DND-41 (cell line): ENCODE measurements around the gene MINDY4.

Source experiments
- ATAC-seq: fragments of 200-7000 bp; cut with Tn5 transposase; 3 replicates; pipeline ENCODE4 v1.9.1; 2021; ENCODE audit warnings: low read depth; ENCODE audit not compliant: insufficient read depth
- DNase-seq: peaks from one replicate; pipeline ENCODE4 v3.0.0-alpha.2; 2020
- H2AFZ ChIP-seq: 2 replicates; pipeline ENCODE4 v1.6.0; 2012; ENCODE audit warnings: low read depth, low read length
- H3K27ac ChIP-seq: 2 replicates; pipeline ENCODE4 v1.5.1; 2012; ENCODE audit warnings: low read length, inconsistent platforms
- H3K27me3 ChIP-seq: fragments of 200-600 bp; sonication (generic); 2 replicates; pipeline ENCODE4 v1.6.0; 2012; ENCODE audit warnings: low read length, mild to moderate bottlenecking, inconsistent platforms; ENCODE audit not compliant: insufficient read depth, poor library complexity
- H3K36me3 ChIP-seq: 2 replicates; pipeline ENCODE4 v1.5.1; 2012; ENCODE audit warnings: low read length, inconsistent platforms; ENCODE audit not compliant: insufficient read depth
- H3K4me1 ChIP-seq: 2 replicates; pipeline ENCODE4 v1.5.1; 2012; ENCODE audit warnings: mild to moderate bottlenecking, low read length; ENCODE audit not compliant: insufficient read depth
- H3K4me2 ChIP-seq: 2 replicates; pipeline ENCODE4 v1.6.0; 2012; ENCODE audit warnings: mild to moderate bottlenecking, moderate library complexity, low read length, inconsistent platforms; ENCODE audit not compliant: insufficient read depth
- H3K4me3 ChIP-seq, 2 experiments: fragments of 200-600 bp in 1 of 2; shearing (Covaris generic) in 1 of 2; 2 replicates each; pipeline ENCODE4 v1.5.1; 2012 to 2016; ENCODE audit warnings: inconsistent platforms in 2 of 2, low read length in 2 of 2, mild to moderate bottlenecking in 2 of 2, low read depth in 1 of 2, moderate library complexity in 1 of 2
- H3K79me2 ChIP-seq: 2 replicates; pipeline ENCODE4 v1.6.0; 2012; ENCODE audit warnings: low read length, inconsistent platforms; ENCODE audit not compliant: insufficient read depth
- H3K9ac ChIP-seq: 2 replicates; pipeline ENCODE4 v1.6.0; 2012; ENCODE audit warnings: low read depth, mild to moderate bottlenecking, inconsistent platforms, low read length, moderate library complexity
- H3K9me3 ChIP-seq: 2 replicates; pipeline ENCODE4 v1.5.1; 2012; ENCODE audit warnings: low read length, moderate library complexity, mild to moderate bottlenecking, inconsistent platforms; ENCODE audit not compliant: insufficient read depth, severe bottlenecking
- H4K20me1 ChIP-seq: 2 replicates; pipeline ENCODE4 v1.6.0; 2012; ENCODE audit warnings: low read length; ENCODE audit not compliant: insufficient read depth
- CTCF ChIP-seq: IDR thresholded peaks from 2 replicates; pipeline ENCODE4 v1.5.1; 2012; ENCODE audit warnings: borderline replicate concordance, low read length, moderate library complexity, mild to moderate bottlenecking; ENCODE audit not compliant: poor library complexity, severe bottlenecking; ENCODE audit errors: extremely low read depth
- EZH2 ChIP-seq: IDR thresholded peaks from 3 replicates; pipeline ENCODE4 v1.6.1; 2012; ENCODE audit warnings: borderline replicate concordance, low read depth, mild to moderate bottlenecking, moderate library complexity, low read length, inconsistent platforms; ENCODE audit not compliant: severe bottlenecking

MINDY4 gene

GRCh38 chr7:30905078-30906012 is 134.1 kb downstream of the MINDY4 start:
- H3K4me1 ChIP-seq, result no peaks in the 10 kb centered on the region
- H3K36me3 ChIP-seq, result no peaks in the 10 kb centered on the region
- H3K9me3 ChIP-seq, result no peaks in the 10 kb centered on the region
- no peak overlapping the region for H2AFZ ChIP-seq
- ATAC-seq, result no peak
- TF ChIP-seq CTCF, result no peak
- no peaks in the 10 kb centered on the region for H3K79me2 ChIP-seq
- no peak overlapping the region for H3K27ac ChIP-seq
- H3K4me3 ChIP-seq, result no peak overlapping the region
- H3K27me3 ChIP-seq, result no peaks in the 10 kb centered on the region
- no peak overlapping the region for H3K9ac ChIP-seq
- no peak overlapping the region for H3K4me2 ChIP-seq
- DNase-seq, result no peak
- H4K20me1 ChIP-seq, result peaks cover 5% of the 10 kb centered on the region; the same call in 1 of the 2 replicates

DNA sequence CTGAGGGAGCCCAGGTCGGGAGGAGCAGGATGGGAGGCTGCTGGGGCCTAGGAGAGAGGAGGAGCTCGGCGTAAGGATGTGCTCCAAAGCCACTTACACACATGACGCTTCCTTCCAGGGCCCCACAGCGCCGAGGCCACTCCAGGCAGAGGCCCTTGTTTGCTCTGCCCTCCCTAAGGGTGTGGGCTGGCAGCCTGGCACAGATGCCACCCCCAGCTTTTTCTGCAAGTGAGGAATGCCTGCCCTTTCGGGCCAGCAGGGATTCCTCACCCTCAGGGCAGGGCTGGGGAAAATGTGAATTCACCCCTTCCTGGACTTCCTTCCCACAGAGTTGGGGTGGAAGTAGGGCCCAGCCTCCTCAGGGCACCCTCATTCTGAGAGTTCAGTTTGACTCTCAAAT is 134.8 kb downstream of the MINDY4 start:
- no peak for TF ChIP-seq EZH2
- TF ChIP-seq CTCF, result no peak
- H2AFZ ChIP-seq, result no peak overlapping the region
- H3K4me3 ChIP-seq, result no peak overlapping the region
- DNase-seq (no peak), ATAC-seq (no peak)
- H3K9ac ChIP-seq, result no peak overlapping the region
- no peaks in the 10 kb centered on the region for H3K4me1 ChIP-seq
- no peak overlapping the region for H3K27ac ChIP-seq
- peaks cover 5% of the 10 kb centered on the region; the same call in 1 of the 2 replicates for H4K20me1 ChIP-seq
- H3K79me2 ChIP-seq, result no peaks in the 10 kb centered on the region
- H3K4me2 ChIP-seq, result no peak overlapping the region
- H3K36me3 ChIP-seq, result no peaks in the 10 kb centered on the region
- no peaks in the 10 kb centered on the region for H3K9me3 ChIP-seq
- H3K27me3 ChIP-seq, result no peaks in the 10 kb centered on the region

DNA sequence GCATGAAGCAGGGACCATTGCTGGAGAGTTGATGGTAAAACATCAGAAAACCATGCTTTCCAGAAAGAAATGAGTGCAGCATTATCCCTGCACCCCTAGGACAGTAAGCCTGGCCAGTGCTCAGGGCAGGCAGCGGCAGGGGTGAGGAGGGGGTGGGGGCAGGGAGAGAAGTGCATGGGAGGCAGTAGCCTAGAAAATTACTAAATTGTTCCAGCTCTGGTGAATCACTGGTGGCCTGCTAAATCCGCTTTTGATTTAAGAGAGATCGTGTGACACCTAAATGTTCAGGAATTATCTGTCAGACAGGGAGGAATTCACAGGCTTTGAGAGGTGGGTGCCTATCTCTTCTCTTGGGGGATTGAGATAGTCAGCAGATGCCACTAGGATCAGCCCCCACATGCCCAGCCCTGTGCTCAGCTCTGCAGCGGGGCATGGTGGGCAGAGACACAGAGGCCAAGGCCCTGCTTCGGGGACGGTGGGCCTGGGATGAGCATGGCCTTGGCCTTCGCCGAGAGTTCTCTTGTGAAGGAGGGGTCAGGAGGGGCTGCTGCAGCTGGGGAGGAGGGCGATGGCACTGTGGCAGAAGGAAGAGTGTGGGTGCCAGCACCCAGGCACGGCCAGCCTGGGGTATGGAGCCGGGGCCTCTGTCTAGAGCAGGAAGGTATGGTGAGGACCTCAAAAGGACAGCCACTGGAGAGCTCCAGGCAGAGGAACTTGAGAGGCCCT is 135.5 kb downstream of the MINDY4 start:
- no peak for ATAC-seq
- H3K4me1 ChIP-seq, result no peaks in the 10 kb centered on the region
- no peak for DNase-seq
- H3K9ac ChIP-seq, result no peak overlapping the region
- H4K20me1 ChIP-seq, result peaks cover 5% of the 10 kb centered on the region; the same call in 1 of the 2 replicates
- H3K27me3 ChIP-seq, result no peaks in the 10 kb centered on the region
- TF ChIP-seq CTCF (no peak), EZH2 (no peak)
- H3K79me2 ChIP-seq, result no peaks in the 10 kb centered on the region
- no peak overlapping the region for H3K4me3 ChIP-seq
- H3K36me3 ChIP-seq, result no peaks in the 10 kb centered on the region
- H3K27ac ChIP-seq, result no peak overlapping the region
- no peaks in the 10 kb centered on the region for H3K9me3 ChIP-seq
- H2AFZ ChIP-seq, result no peak overlapping the region
- H3K4me2 ChIP-seq, result no peak overlapping the region
